Measurements from ENCODE around the gene SEPTIN8. TPM values are rescaled to one million over a fixed set of nuclear protein-coding genes. Genes with fewer than 3 reads are reported as not detected.
A peak's percentile ranks its signal among the peaks of the same experiment; 100 is the strongest.

SEPTIN8 gene
- polyA plus RNA-seq, 1 of the 3 experiments (the other 2 are of a cell fraction) = 54.9 TPM

DNA sequence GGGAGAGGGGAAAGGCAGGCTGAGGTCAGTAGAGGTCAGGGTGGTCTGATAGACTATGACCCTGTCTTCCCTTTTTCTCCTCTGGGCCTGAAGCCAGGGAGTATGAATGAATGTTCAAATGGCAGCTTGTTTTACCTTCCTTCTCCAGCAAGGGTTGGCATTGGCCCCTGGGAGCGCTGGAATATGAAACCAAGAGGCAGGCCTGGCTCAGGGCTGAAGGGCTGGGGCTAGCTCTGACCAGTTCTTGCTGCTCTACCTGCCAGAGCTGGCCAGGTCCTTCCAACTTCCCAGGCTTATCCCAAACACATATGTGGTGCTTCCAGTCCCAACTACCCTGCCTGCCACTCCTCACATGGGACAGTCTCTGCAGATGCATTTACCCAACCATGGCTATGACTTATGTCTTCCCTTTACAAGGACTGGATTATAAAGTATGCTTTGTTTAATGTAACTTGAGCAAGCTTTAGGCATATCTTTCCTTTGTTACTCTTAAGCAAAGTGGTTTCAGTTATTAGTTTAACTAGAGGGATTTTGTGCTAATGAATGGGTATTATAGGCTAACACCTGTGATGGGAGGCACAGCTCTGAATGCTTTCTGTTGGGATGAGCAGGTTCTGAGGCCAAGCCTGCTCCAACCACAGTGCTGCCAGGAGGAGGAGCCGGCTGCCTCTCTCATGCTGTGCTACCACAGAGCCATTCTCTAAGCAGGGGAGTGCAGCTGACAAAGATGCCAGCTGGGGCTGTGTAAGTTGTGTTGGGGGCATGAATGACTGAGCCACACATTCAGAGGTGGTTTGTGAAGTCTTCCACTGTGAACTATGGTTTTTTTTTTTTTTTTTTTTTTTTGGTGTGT, 23.7 kb downstream of the SEPTIN8 start:
- H3K4me3 ChIP-seq (ENCODE audit: low read depth in 2 of 2, low read length in 1 of 2) = no peak overlapping the region
- ChIA-PET POLR2A (interaction anchor here (0.6 kb wide), 1 partner anchor 110 kb away, joined by 3 read pairs; no protein-coding TSS in a partner anchor), CTCF (interaction anchor here (1.0 to 10.4 kb wide), 12 partner anchors 8 to 77 kb away, joined by 3 to 98 read pairs (median 6); partner anchors contain the start of gene SHROOM1)
- no peak overlapping the region for H3K4me2 ChIP-seq
- H2AFZ ChIP-seq (ENCODE audit: low read depth) = no peak overlapping the region
- WGBS (ENCODE audit: low lambda C conversion rate) = 93% methylated on average over 2 of the region's 2 CpGs
- H3K9me2 ChIP-seq = no peaks in the 10 kb centered on the region
- DNase-seq = peak; percentile 47
- peaks cover 10% of the 10 kb centered on the region in 2 experiments for H3K36me3 ChIP-seq (replicated peaks in 1 of 2; ENCODE audit: control insufficient read depth in 1 of 2, insufficient read depth in 2 of 2, low read length in 1 of 2)
- H4K20me1 ChIP-seq (ENCODE audit: insufficient read depth) = no peaks in the 10 kb centered on the region
- H3K4me1 ChIP-seq (ENCODE audit: control insufficient read depth in 1 of 2, insufficient read depth in 2 of 2, low read depth in 1 of 2, low read length in 1 of 2) = no peaks in the 10 kb centered on the region
- TF ChIP-seq RAD21 (IDR thresholded peaks at IDR 0.05; ENCODE audit: low read length) = peak; percentile 58
- no peak for TF ChIP-seq FOXM1 (IDR thresholded peaks at IDR 0.05; ENCODE audit: low read depth)
- TF ChIP-seq, protein P1, sequence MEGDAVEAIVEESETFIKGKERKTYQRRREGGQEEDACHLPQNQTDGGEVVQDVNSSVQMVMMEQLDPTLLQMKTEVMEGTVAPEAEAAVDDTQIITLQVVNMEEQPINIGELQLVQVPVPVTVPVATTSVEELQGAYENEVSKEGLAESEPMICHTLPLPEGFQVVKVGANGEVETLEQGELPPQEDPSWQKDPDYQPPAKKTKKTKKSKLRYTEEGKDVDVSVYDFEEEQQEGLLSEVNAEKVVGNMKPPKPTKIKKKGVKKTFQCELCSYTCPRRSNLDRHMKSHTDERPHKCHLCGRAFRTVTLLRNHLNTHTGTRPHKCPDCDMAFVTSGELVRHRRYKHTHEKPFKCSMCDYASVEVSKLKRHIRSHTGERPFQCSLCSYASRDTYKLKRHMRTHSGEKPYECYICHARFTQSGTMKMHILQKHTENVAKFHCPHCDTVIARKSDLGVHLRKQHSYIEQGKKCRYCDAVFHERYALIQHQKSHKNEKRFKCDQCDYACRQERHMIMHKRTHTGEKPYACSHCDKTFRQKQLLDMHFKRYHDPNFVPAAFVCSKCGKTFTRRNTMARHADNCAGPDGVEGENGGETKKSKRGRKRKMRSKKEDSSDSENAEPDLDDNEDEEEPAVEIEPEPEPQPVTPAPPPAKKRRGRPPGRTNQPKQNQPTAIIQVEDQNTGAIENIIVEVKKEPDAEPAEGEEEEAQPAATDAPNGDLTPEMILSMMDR (IDR thresholded peaks at IDR 0.05) = peak; percentile 42
- TF ChIP-seq SMC3 (IDR thresholded peaks at IDR 0.05; ENCODE audit: low read depth, low read length) = peak; percentile 54
- TF ChIP-seq, protein P2, sequence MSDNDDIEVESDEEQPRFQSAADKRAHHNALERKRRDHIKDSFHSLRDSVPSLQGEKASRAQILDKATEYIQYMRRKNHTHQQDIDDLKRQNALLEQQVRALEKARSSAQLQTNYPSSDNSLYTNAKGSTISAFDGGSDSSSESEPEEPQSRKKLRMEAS (IDR thresholded peaks at IDR 0.05; ENCODE audit: low read depth) = no peak
- no peak overlapping the region for H3K27ac ChIP-seq (ENCODE audit: low read depth in 2 of 2, low read length in 1 of 2)
- H3K27me3 ChIP-seq (ENCODE audit: insufficient read depth) = no peaks in the 10 kb centered on the region
- H3K9ac ChIP-seq = no peak overlapping the region
- H3K79me2 ChIP-seq (ENCODE audit: insufficient read depth) = no peaks in the 10 kb centered on the region
- H3K9me3 ChIP-seq = no peaks in the 10 kb centered on the region
- no peaks in the 10 kb centered on the region for H3F3A ChIP-seq (replicated peaks; ENCODE audit: insufficient read depth)

DNA sequence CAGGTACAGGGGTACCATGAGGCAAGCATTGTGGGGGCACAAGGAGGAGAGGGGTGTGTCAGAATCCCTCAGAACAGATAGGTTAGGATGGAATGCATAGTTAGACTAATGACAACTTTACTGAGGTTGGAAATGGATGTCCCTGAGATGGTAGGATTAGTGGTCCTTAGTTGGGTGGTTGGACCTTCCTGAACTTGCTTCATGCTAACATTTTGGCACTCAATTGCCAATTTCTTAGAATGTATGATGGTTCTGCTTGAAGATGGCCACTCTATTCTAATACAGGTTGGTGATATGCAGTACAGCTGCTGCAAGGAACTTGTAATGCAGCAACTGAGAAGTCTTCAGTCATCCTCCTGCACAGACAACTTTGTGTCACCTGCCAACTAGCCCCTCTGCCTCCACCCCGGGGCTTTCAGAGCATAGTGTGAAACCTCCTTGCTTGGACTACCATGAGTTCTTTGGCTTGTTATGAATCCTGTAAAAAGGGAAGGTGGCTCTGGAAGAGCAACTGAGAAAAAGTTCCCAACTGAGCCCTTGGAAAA, 24.4 kb downstream of the SEPTIN8 start:
- H3K27ac ChIP-seq (ENCODE audit: low read depth in 2 of 2, low read length in 1 of 2) = no peak overlapping the region
- no peaks in the 10 kb centered on the region for H3F3A ChIP-seq (replicated peaks; ENCODE audit: insufficient read depth)
- CTCF ChIA-PET = interaction anchor here (1.0 to 10.4 kb wide), 4 partner anchors 14 to 67 kb away, joined by 3 to 98 read pairs (median 19); no protein-coding TSS in a partner anchor
- no peak overlapping the region for H2AFZ ChIP-seq (ENCODE audit: low read depth)
- no peak overlapping the region for H3K4me2 ChIP-seq
- POLR2A ChIA-PET = no interaction called here
- WGBS (ENCODE audit: low lambda C conversion rate) = 80% methylated on average over 1 of the region's 1 CpG
- no peak overlapping the region for H3K9ac ChIP-seq
- H3K9me2 ChIP-seq = no peaks in the 10 kb centered on the region
- no peaks in the 10 kb centered on the region for H4K20me1 ChIP-seq (ENCODE audit: insufficient read depth)
- no peak for DNase-seq
- no peaks in the 10 kb centered on the region for H3K9me3 ChIP-seq
- no peak overlapping the region for H3K4me3 ChIP-seq (ENCODE audit: low read depth in 2 of 2, low read length in 1 of 2)
- H3K4me1 ChIP-seq (ENCODE audit: control insufficient read depth in 1 of 2, insufficient read depth in 2 of 2, low read depth in 1 of 2, low read length in 1 of 2) = no peaks in the 10 kb centered on the region
- no peaks in the 10 kb centered on the region for H3K27me3 ChIP-seq (ENCODE audit: insufficient read depth)
- no peak for TF ChIP-seq FOXJ3 (CRISPR knock-in tag; IDR thresholded peaks at IDR 0.05)
- TF ChIP-seq CHD2 (IDR thresholded peaks at IDR 0.05; ENCODE audit: low read length, partially characterized antibody) = no peak
- TF ChIP-seq TAF1 (IDR thresholded peaks at IDR 0.05; ENCODE audit: borderline replicate concordance, low read depth, low read length) = no peak
- H3K79me2 ChIP-seq (ENCODE audit: insufficient read depth) = no peaks in the 10 kb centered on the region
- peaks cover 2 to 5% of the 10 kb centered on the region in 2 experiments for H3K36me3 ChIP-seq (replicated peaks in 1 of 2; ENCODE audit: control insufficient read depth in 1 of 2, insufficient read depth in 2 of 2, low read length in 1 of 2)
